A549 (cell line): ENCODE results near the gene FAM24B. TPM values are rescaled to one million over a fixed set of nuclear protein-coding genes. Genes with fewer than 3 reads are reported as not detected.

ENCODE experiments used
- ATAC-seq, 2 experiments: fragments of 200-7000 bp in 1 of 2; fragments of >200 bp in 1 of 2; cut with Nextera tagmentation in 1 of 2; cut with Tn5 transposase in 1 of 2; 3 replicates each; pipeline versions ENCODE4 v1.8.0 to v1.9.1; 2018 to 2020; ENCODE audit warnings: mild to moderate bottlenecking in 1 of 2, moderate library complexity in 1 of 2
- CTCF ChIA-PET: fragments of 300-600 bp; sonication (Branson Sonifier 250); formaldehyde crosslinking; extraction: SDS; loops from one replicate; lab custom pipeline; 2021; ENCODE audit warnings: antibody characterized with exemption, inconsistent platforms; lab: Yijun Ruan, JAX
- POLR2A ChIA-PET: fragments of 350-600 bp; formaldehyde crosslinking; extraction: SDS; loops from one replicate; lab custom pipeline; 2021; ENCODE audit warnings: antibody characterized with exemption, inconsistent platforms; lab: Yijun Ruan, JAX
- DNase-seq, 2 experiments: peaks; one replicate each; pipeline versions ENCODE4 v3.0.0 to v3.0.0-alpha.2; 2011 to 2016; ENCODE audit warnings: low read depth in 1 of 2, low spot score in 1 of 2
- FAIRE-seq: peaks from 2 replicates; lab custom pipeline; 2011; peaks lifted over from hg19 to GRCh38; lab: Jason Lieb, UNC
- H3K27ac ChIP-seq, 2 experiments: fragments of >200 bp; sonication (Bioruptor Twin); formaldehyde crosslinking; 3 replicates each; pipeline ENCODE4 v1.5.1; 2016 to 2017
- H3K4me1 ChIP-seq: fragments of >200 bp; sonication (Bioruptor Twin); formaldehyde crosslinking; 3 replicates; pipeline ENCODE4 v1.6.1; 2016
- H3K4me2 ChIP-seq: fragments of >200 bp; sonication (Bioruptor Twin); formaldehyde crosslinking; 3 replicates; pipeline ENCODE4 v1.6.1; 2016
- H3K4me3 ChIP-seq: fragments of >200 bp; sonication (Bioruptor Twin); formaldehyde crosslinking; 3 replicates; pipeline ENCODE4 v1.5.1; 2016
- H3K9me3 ChIP-seq: fragments of >200 bp; sonication (Bioruptor Twin); formaldehyde crosslinking; 3 replicates; pipeline ENCODE4 v1.6.1; 2016
- BHLHE40 ChIP-seq: IDR thresholded peaks from 2 replicates; pipeline ENCODE4 v1.6.1; 2012; ENCODE audit warnings: low read depth, low read length, inconsistent platforms
- CEBPB ChIP-seq, 2 experiments: fragments of >200 bp in 1 of 2; sonication (Bioruptor Twin) in 1 of 2; formaldehyde crosslinking in 1 of 2; IDR thresholded peaks; 2 replicates each; pipeline ENCODE4 v1.6.1; 2012 to 2016
- CHD2 ChIP-seq: fragments of 150-350 bp; IDR thresholded peaks from 2 replicates; pipeline ENCODE4 v1.6.1; 2014; ENCODE audit warnings: low read length; ENCODE audit not compliant: partially characterized antibody
- E2F6 ChIP-seq: IDR thresholded peaks from 2 replicates; pipeline ENCODE4 v1.6.1; 2012; ENCODE audit warnings: low read depth, borderline replicate concordance
- EHF ChIP-seq: fragments of 250-450 bp; sonication (Bioruptor Pico); IDR thresholded peaks from 2 replicates; pipeline ENCODE4 v1.5.0; 2020; ENCODE audit warnings: mild to moderate bottlenecking
- FOSL2 ChIP-seq, 2 experiments: fragments of 450-650 bp in 1 of 2; fragments of >200 bp in 1 of 2; sonication (Bioruptor Twin) in 1 of 2; formaldehyde crosslinking; IDR thresholded peaks; 2 replicates each; pipeline versions ENCODE4 v1.5.0 to v1.6.1; 2016 to 2020; ENCODE audit warnings: mild to moderate bottlenecking in 1 of 2, moderate library complexity in 1 of 2
- GATA3 ChIP-seq: IDR thresholded peaks from 2 replicates; pipeline ENCODE4 v1.6.1; 2012; ENCODE audit warnings: borderline replicate concordance
- HMGXB4 ChIP-seq: fragments of 250-450 bp; sonication (Bioruptor Pico); IDR thresholded peaks from 2 replicates; pipeline ENCODE4 v1.5.0; 2021; ENCODE audit warnings: mild to moderate bottlenecking, moderate library complexity, borderline replicate concordance
- HOXB5 ChIP-seq: fragments of 250-450 bp; sonication (Bioruptor Pico); IDR thresholded peaks from 2 replicates; pipeline ENCODE4 v1.5.0; 2020; ENCODE audit warnings: mild to moderate bottlenecking, moderate library complexity
- JUN ChIP-seq, 2 experiments: fragments of >200 bp; sonication (Bioruptor Twin); formaldehyde crosslinking; IDR thresholded peaks; 2 replicates in 1 of 2; 3 replicates in 1 of 2; pipeline ENCODE4 v1.6.1; 2016 to 2017
- MAFK ChIP-seq: fragments of 450-650 bp; IDR thresholded peaks from 2 replicates; pipeline ENCODE4 v1.6.1; 2014; ENCODE audit not compliant: partially characterized antibody
- MAX ChIP-seq: IDR thresholded peaks from 2 replicates; pipeline ENCODE4 v1.6.1; 2012
- POLR2AphosphoS2 ChIP-seq: conservative IDR thresholded peaks from 2 replicates; pipeline ENCODE4 v1.6.1; 2012; ENCODE audit warnings: low read length, improper control_type of control experiment, inconsistent platforms
- REST ChIP-seq: fragments of 200-600 bp; sonication (generic); IDR thresholded peaks from 2 replicates; pipeline ENCODE4 v1.6.1; 2016; ENCODE audit warnings: antibody characterized with exemption, mild to moderate bottlenecking, moderate library complexity
- RNF2 ChIP-seq: fragments of 200-600 bp; sonication (generic); IDR thresholded peaks from 2 replicates; pipeline ENCODE4 v1.6.1; 2016; ENCODE audit warnings: low read depth, mild to moderate bottlenecking, antibody characterized with exemption, moderate library complexity, borderline replicate concordance
- SREBF2 ChIP-seq: fragments of 450-650 bp; IDR thresholded peaks from 2 replicates; pipeline ENCODE4 v1.6.1; 2014; ENCODE audit warnings: mild to moderate bottlenecking, moderate library complexity
- ZC3H11A ChIP-seq: fragments of 450-650 bp; IDR thresholded peaks from 2 replicates; pipeline ENCODE4 v1.6.1; 2014; ENCODE audit warnings: antibody characterized with exemption, mild to moderate bottlenecking
- ZSCAN20 ChIP-seq: fragments of 250-450 bp; sonication (Bioruptor Pico); IDR thresholded peaks from 2 replicates; pipeline ENCODE4 v1.8.0; 2022; ENCODE audit warnings: mild to moderate bottlenecking, moderate library complexity
- WGBS: methylation state at CpG from one replicate; pipeline ENCODE4 v1.1.6; 2017; ENCODE audit errors: missing lambda C conversion rate; 5-methylcytosine and 5-hydroxymethylcytosine counted together
- polyA plus RNA-seq, 4 experiments: library from polyadenylated mRNA; depleted of rRNA in 3 of 4; stranded (reverse); fragments of >200 nt; fragmentation: RNase III in 1 of 4; extraction: RNeasy Plus Mini Kit Qiagen cat#74134 plus additional on column Dnase treatment in 1 of 4; gene quantifications; 2 replicates in 3 of 4; 3 replicates in 1 of 4; pipeline ENCODE4 v1.2.3, GENCODE V29; 2011 to 2017

The FAM24B gene
- polyA plus RNA-seq, 2 of the 4 experiments (the other 2 are of a cell fraction): 15.6 to 27.6 TPM

- TF ChIP-seq CHD2: no peak
- peak in 1 of 2 experiments; percentile 56; a peak in 2 of 4 replicates for TF ChIP-seq CEBPB (IDR thresholded peaks at IDR 0.05)
- no peak for TF ChIP-seq FOSL2 (IDR thresholded peaks at IDR 0.05)
- TF ChIP-seq FOSL2 (CRISPR knock-in tag; IDR thresholded peaks at IDR 0.05): peak; percentile 68
- TF ChIP-seq HOXB5 (CRISPR knock-in tag): no peak
- TF ChIP-seq REST: no peak
- no peak for TF ChIP-seq EHF (CRISPR knock-in tag)
- TF ChIP-seq MAX: peak; percentile 54; the same call in 1 of the 2 replicates
- TF ChIP-seq HMGXB4 (CRISPR knock-in tag): no peak
- TF ChIP-seq BHLHE40: no peak
- TF ChIP-seq ZC3H11A: no peak
- TF ChIP-seq E2F6: no peak
- no peak for TF ChIP-seq SREBF2
- no peak for TF ChIP-seq RNF2
- WGBS: 11% methylated on average over 5 of the region's 5 CpGs
- Histone ChIP-seq H3K4me3 (peak overlapping the region; percentile 23; the same call in 1 of the 3 replicates), H3K4me2 (peak overlapping the region; percentile 70), H3K4me1 (peaks cover 79% of the 10 kb centered on the region), H3K27ac (peak overlapping the region; percentile 64 to 73), H3K9me3 (no peaks in the 10 kb centered on the region)
- ATAC-seq (peak; percentile 79 to 82), DNase-seq (peak; percentile 56 to 64), FAIRE-seq (no peak)
- POLR2A ChIA-PET: no interaction called here
- CTCF ChIA-PET: no interaction called here
Observed at GRCh38 chr10:122854648-122855047, 24.7 kb downstream of the FAM24B start.

- H3K4me2 ChIP-seq: peak overlapping the region; percentile 70
- peak overlapping the region; percentile 64 to 73 for H3K27ac ChIP-seq
- no peak for FAIRE-seq
- peaks cover 79% of the 10 kb centered on the region for H3K4me1 ChIP-seq
- POLR2A ChIA-PET: no interaction called here
- TF ChIP-seq MAFK: peak; percentile 81
- no peak for TF ChIP-seq POLR2AphosphoS2
- TF ChIP-seq E2F6: no peak
- no peak for TF ChIP-seq JUN (IDR thresholded peaks at IDR 0.05)
- TF ChIP-seq ZSCAN20 (CRISPR knock-in tag): no peak
- TF ChIP-seq GATA3: no peak
- TF ChIP-seq, all 56 proteins: peak for 1
- 100% methylated on average over 1 of the region's 1 CpG for WGBS
- peak overlapping the region; percentile 23; the same call in 1 of the 3 replicates for H3K4me3 ChIP-seq
- DNase-seq (no peak), ATAC-seq (no peak)
- CTCF ChIA-PET: no interaction called here
- H3K9me3 ChIP-seq: no peaks in the 10 kb centered on the region
Observed at GRCh38 chr10:122853665-122854313, 25.6 kb downstream of the FAM24B start.
